ENCODE results near the gene ZC3H4. TPM values are rescaled to one million over a fixed set of nuclear protein-coding genes. Genes with fewer than 3 reads are reported as not detected.

The ZC3H4 gene
- total RNA-seq, 1 experiment from 2014 or later: 73.0 TPM

- CTCF ChIA-PET: interaction anchor here (0.7 kb wide), 1 partner anchor 548 kb away, joined by 3 read pairs; no protein-coding TSS in a partner anchor
- peaks cover 80% of the 10 kb centered on the region for H3K36me3 Mint-ChIP-seq (ENCODE audit: insufficient read depth, unreplicated experiment)
- no peak for DNase-seq
- peaks cover 54% of the 10 kb centered on the region for H3K4me1 Mint-ChIP-seq (ENCODE audit: low read depth, unreplicated experiment)
- BruUV-seq (replicated peaks): no TSS peak
- TF ChIP-seq CTCF (IDR thresholded peaks at IDR 0.05; ENCODE audit: unreplicated experiment): no peak
- no peaks in the 10 kb centered on the region for H3K9me3 Mint-ChIP-seq (ENCODE audit: low read depth, unreplicated experiment)
- intact Hi-C loops (cut with micrococcal nuclease; ENCODE audit: unreplicated experiment): no loop called here
- peak overlapping the region; percentile 75 for H3K4me3 Mint-ChIP-seq (ENCODE audit: low read depth, unreplicated experiment)
- H3K27ac Mint-ChIP-seq (ENCODE audit: unreplicated experiment): peak overlapping the region; percentile 97
- no peaks in the 10 kb centered on the region for H3K27me3 Mint-ChIP-seq (ENCODE audit: unreplicated experiment)
Measured at GRCh38 chr19:47111006-47111621, 2.5 kb downstream of the ZC3H4 start.

- TF ChIP-seq CTCF (IDR thresholded peaks at IDR 0.05; ENCODE audit: unreplicated experiment): no peak
- no peaks in the 10 kb centered on the region for H3K27me3 Mint-ChIP-seq (ENCODE audit: unreplicated experiment)
- BruUV-seq (replicated peaks): no TSS peak
- no peak for DNase-seq
- CTCF ChIA-PET: no interaction called here
- H3K4me3 Mint-ChIP-seq (ENCODE audit: low read depth, unreplicated experiment): peak overlapping the region; percentile 75
- H3K9me3 Mint-ChIP-seq (ENCODE audit: low read depth, unreplicated experiment): no peaks in the 10 kb centered on the region
- peak overlapping the region; percentile 97 for H3K27ac Mint-ChIP-seq (ENCODE audit: unreplicated experiment)
- H3K36me3 Mint-ChIP-seq (ENCODE audit: insufficient read depth, unreplicated experiment): peaks cover 84% of the 10 kb centered on the region
- intact Hi-C loops (cut with micrococcal nuclease; ENCODE audit: unreplicated experiment): no loop called here
- peaks cover 59% of the 10 kb centered on the region for H3K4me1 Mint-ChIP-seq (ENCODE audit: low read depth, unreplicated experiment)
Measured at GRCh38 chr19:47110521-47111005, 3.0 kb downstream of the ZC3H4 start.

GRCh38 chr19:47109541-47110375 is 3.8 kb downstream of the ZC3H4 start:
- BruUV-seq (replicated peaks): no TSS peak
- CTCF ChIA-PET: no interaction called here
- H3K9me3 Mint-ChIP-seq (ENCODE audit: low read depth, unreplicated experiment): no peaks in the 10 kb centered on the region
- H3K36me3 Mint-ChIP-seq (ENCODE audit: insufficient read depth, unreplicated experiment): peaks cover 89% of the 10 kb centered on the region
- H3K27me3 Mint-ChIP-seq (ENCODE audit: unreplicated experiment): no peaks in the 10 kb centered on the region
- intact Hi-C loops (cut with micrococcal nuclease; ENCODE audit: unreplicated experiment): no loop called here
- peak overlapping the region; percentile 97 for H3K27ac Mint-ChIP-seq (ENCODE audit: unreplicated experiment)
- peaks cover 63% of the 10 kb centered on the region for H3K4me1 Mint-ChIP-seq (ENCODE audit: low read depth, unreplicated experiment)
- DNase-seq: peak; percentile 57
- TF ChIP-seq CTCF (IDR thresholded peaks at IDR 0.05; ENCODE audit: unreplicated experiment): no peak
- peak overlapping the region; percentile 75 for H3K4me3 Mint-ChIP-seq (ENCODE audit: low read depth, unreplicated experiment)

- no TSS peak for BruUV-seq (replicated peaks)
- Mint-ChIP-seq H3K4me1 (ENCODE audit: low read depth, unreplicated experiment) (peaks cover 63% of the 10 kb centered on the region), H3K4me3 (ENCODE audit: low read depth, unreplicated experiment) (peak overlapping the region; percentile 75), H3K36me3 (ENCODE audit: insufficient read depth, unreplicated experiment) (peaks cover 83% of the 10 kb centered on the region), H3K27ac (ENCODE audit: unreplicated experiment) (peak overlapping the region; percentile 97), H3K9me3 (ENCODE audit: low read depth, unreplicated experiment) (no peaks in the 10 kb centered on the region), H3K27me3 (ENCODE audit: unreplicated experiment) (no peaks in the 10 kb centered on the region)
- intact Hi-C loops (cut with micrococcal nuclease; ENCODE audit: unreplicated experiment): no loop called here
- TF ChIP-seq CTCF (IDR thresholded peaks at IDR 0.05; ENCODE audit: unreplicated experiment): no peak
- no peak for DNase-seq
- CTCF ChIA-PET: interaction anchor here (0.7 to 1.3 kb wide), 2 partner anchors 14 to 49 kb away, joined by 3 read pairs; no protein-coding TSS in a partner anchor
Measured at GRCh38 chr19:47109177-47109540, 4.4 kb downstream of the ZC3H4 start.
